KMS-11 (cell line): ENCODE measurements around the gene PSMF1.

ENCODE experiments used
- H2AFZ ChIP-seq: fragments of 200-600 bp; sonication (generic); 2 replicates; pipeline ENCODE4 v1.6.1; 2016; ENCODE audit warnings: antibody characterized with exemption, mixed run types, low read depth
- H3K27ac ChIP-seq: fragments of 200-600 bp; sonication (generic); 2 replicates; pipeline ENCODE4 v1.6.1; 2016; ENCODE audit warnings: mild to moderate bottlenecking, mixed run types
- H3K27me3 ChIP-seq: fragments of 200-600 bp; sonication (generic); 2 replicates; pipeline ENCODE4 v1.6.1; 2017; ENCODE audit warnings: mild to moderate bottlenecking, low read depth, mixed run types, moderate library complexity; ENCODE audit not compliant: insufficient read depth
- H3K36me3 ChIP-seq: fragments of 200-600 bp; sonication (generic); 2 replicates; pipeline ENCODE4 v1.6.1; 2017; ENCODE audit warnings: mild to moderate bottlenecking, mixed run types; ENCODE audit not compliant: insufficient read depth
- H3K4me1 ChIP-seq: fragments of 200-600 bp; sonication (generic); 2 replicates; pipeline ENCODE4 v1.6.1; 2016; ENCODE audit warnings: mild to moderate bottlenecking, low read depth, mixed run types; ENCODE audit not compliant: poor library complexity, severe bottlenecking
- H3K4me2 ChIP-seq: fragments of 200-600 bp; sonication (generic); 2 replicates; pipeline ENCODE4 v1.7.0; 2016; ENCODE audit warnings: mild to moderate bottlenecking, mixed run types
- H3K4me3 ChIP-seq: fragments of 200-600 bp; sonication (generic); IDR thresholded peaks from 2 replicates; pipeline ENCODE4 v1.6.1; 2017; ENCODE audit warnings: low read depth, low read length, mixed read lengths; ENCODE audit not compliant: insufficient read depth
- H3K79me2 ChIP-seq: fragments of 200-600 bp; sonication (generic); 2 replicates; pipeline ENCODE4 v1.6.1; 2016; ENCODE audit warnings: low read depth, mixed run types; ENCODE audit not compliant: insufficient read depth
- H3K9ac ChIP-seq: fragments of 200-600 bp; sonication (generic); 2 replicates; pipeline ENCODE4 v1.6.1; 2016; ENCODE audit warnings: mild to moderate bottlenecking, mixed run types
- H4K20me1 ChIP-seq: fragments of 200-600 bp; sonication (generic); 2 replicates; pipeline ENCODE4 v1.6.1; 2016; ENCODE audit warnings: mild to moderate bottlenecking, mixed run types; ENCODE audit not compliant: insufficient read depth
- TF ChIP-seq, protein P1 (sequence below): fragments of 200-600 bp; sonication (generic); conservative IDR thresholded peaks from 2 replicates; pipeline ENCODE4 v1.6.1; 2017; ENCODE audit warnings: low read depth, mild to moderate bottlenecking, antibody characterized with exemption, low read length, moderate library complexity, mixed read lengths

Gene PSMF1

DNA sequence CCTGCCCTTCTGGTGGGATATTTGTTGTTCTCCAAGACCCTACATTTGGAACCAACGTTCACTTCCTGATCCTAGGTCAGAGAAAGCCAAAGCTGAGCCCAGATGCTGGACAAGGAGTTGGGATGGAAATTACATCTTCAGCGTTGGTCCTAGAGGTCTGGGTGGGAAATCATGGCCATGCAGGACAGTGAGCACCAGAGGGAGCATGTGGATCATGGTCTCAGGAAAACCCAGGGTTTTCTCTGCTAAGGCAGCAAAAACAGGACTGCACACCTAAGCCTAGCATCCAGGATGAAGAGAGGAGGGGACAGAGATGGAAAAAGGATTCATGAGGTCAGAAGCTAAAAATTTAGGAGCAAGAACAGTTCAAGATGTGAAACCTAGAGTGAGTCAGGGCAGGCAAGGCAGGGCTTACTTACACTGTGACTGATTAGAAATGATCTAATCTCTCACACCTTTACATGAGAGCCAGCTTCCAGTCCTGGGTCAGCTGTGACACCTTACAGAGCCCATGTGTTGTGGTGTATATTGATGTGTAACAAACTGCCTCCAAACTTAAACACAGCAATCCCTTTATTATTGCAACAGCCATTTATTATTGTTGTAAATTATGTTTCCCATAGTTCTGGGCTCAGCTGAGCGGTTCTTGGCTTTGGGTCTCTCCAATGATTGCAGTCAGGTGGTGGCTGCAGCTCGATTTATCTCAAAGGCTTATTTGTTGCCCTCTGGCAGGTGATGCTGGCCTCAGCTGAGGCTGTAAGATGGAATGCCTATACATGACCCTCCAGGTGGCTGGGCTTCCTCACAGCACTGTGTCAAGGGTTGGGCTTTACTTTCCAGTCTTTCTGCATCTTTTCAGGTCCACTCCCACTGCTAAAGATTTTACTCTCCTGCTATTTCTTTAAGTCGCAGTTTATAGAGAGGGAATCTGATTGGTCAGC is 91.3 kb downstream of the PSMF1 start:
- Histone ChIP-seq H3K79me2 (no peaks in the 10 kb centered on the region), H3K27me3 (no peaks in the 10 kb centered on the region), H3K9ac (no peak overlapping the region), H2AFZ (no peak overlapping the region), H4K20me1 (no peaks in the 10 kb centered on the region), H3K4me3 (no peak overlapping the region), H3K27ac (no peak overlapping the region), H3K4me2 (no peak overlapping the region), H3K4me1 (peaks cover 7% of the 10 kb centered on the region), H3K36me3 (no peaks in the 10 kb centered on the region)
- TF ChIP-seq, protein P1, sequence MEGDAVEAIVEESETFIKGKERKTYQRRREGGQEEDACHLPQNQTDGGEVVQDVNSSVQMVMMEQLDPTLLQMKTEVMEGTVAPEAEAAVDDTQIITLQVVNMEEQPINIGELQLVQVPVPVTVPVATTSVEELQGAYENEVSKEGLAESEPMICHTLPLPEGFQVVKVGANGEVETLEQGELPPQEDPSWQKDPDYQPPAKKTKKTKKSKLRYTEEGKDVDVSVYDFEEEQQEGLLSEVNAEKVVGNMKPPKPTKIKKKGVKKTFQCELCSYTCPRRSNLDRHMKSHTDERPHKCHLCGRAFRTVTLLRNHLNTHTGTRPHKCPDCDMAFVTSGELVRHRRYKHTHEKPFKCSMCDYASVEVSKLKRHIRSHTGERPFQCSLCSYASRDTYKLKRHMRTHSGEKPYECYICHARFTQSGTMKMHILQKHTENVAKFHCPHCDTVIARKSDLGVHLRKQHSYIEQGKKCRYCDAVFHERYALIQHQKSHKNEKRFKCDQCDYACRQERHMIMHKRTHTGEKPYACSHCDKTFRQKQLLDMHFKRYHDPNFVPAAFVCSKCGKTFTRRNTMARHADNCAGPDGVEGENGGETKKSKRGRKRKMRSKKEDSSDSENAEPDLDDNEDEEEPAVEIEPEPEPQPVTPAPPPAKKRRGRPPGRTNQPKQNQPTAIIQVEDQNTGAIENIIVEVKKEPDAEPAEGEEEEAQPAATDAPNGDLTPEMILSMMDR, result 0 out of 2 replicates have a peak, but pooled peaks have one; percentile 18

DNA sequence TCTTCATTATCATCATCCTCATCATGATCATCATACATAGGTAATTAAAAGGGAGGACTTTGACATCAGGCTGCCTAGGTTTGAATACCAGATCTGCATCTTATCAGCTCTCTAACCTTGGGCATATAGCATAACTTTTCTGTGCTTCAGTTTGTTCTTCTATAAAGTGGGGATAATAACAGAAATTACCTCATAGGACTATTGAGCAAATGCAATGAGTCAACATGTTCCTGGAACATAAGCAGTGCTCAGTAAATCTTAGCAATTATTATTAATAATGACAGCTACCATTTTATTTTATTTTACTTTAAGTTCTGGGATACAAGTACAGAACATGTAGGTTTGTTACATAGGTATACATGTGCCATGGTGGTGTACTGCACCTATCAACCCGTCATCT is 92.1 kb downstream of the PSMF1 start:
- TF ChIP-seq, protein P1, result no peak
- Histone ChIP-seq H3K79me2 (no peaks in the 10 kb centered on the region), H2AFZ (no peak overlapping the region), H4K20me1 (no peaks in the 10 kb centered on the region), H3K9ac (no peak overlapping the region), H3K4me2 (no peak overlapping the region), H3K4me3 (no peak overlapping the region), H3K27ac (no peak overlapping the region), H3K36me3 (no peaks in the 10 kb centered on the region), H3K4me1 (peaks cover 7% of the 10 kb centered on the region), H3K27me3 (no peaks in the 10 kb centered on the region)

DNA sequence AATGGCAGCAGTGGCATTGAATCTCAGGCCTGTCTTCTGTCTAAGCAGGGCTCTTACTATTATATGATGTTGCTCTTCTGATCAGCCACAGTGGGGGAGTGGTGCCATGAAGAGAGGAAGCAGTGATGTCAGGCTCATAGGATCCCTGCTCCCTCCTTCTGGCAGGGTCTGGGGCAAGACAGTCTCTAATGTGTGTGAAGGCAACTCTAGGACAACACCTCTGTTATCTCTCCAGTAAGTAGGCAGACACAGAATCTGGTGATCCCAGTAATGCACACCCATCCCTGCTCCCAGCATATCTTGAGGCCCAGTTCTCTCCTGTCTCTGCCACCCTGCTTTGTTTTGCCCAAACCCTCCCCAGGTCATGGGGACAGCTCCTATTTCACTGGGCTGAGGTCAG is 93.6 kb downstream of the PSMF1 start:
- H3K4me2 ChIP-seq, result no peak overlapping the region
- H3K27ac ChIP-seq, result no peak overlapping the region
- TF ChIP-seq, protein P1, result no peak
- no peaks in the 10 kb centered on the region for H3K79me2 ChIP-seq
- H3K4me1 ChIP-seq, result peaks cover 7% of the 10 kb centered on the region
- no peaks in the 10 kb centered on the region for H4K20me1 ChIP-seq
- H3K4me3 ChIP-seq, result no peak overlapping the region
- H3K9ac ChIP-seq, result no peak overlapping the region
- H2AFZ ChIP-seq, result no peak overlapping the region
- H3K36me3 ChIP-seq, result no peaks in the 10 kb centered on the region
- no peaks in the 10 kb centered on the region for H3K27me3 ChIP-seq

DNA sequence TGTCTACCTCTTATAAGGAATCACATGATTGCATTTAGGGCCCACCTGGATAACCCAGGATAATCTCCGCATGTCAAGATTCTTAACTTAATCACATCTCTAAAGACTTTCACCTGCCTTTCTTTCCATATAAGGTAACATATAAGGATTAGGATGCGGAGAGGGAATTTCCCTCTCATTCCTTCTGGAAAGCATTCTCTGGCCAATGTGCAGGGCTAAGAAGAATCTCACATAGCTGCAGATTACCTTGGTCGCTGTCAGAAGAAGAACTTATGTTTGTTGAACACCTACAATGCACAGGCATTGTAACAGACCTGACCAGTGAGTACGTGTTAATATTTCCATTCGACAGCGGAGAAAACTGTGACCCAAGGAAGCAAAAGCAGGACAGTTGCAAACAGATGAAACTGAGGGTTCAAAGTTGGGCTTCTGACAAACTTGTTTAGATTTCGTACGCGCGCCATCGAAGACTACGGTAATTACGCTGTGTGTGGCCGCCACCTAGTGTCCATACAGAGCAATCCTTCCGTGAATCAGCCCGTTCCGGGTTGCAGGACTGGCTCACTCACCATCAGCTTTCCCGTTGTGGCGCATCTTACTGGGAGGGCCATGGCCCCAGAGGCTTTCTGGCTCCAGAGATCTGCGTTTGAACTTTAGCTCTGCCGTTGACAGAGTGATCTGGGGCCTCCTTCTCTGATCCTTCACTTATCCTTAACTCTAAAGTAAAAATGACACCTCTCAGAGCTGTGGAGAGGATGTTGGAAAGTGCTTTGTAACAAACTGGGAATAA is 94.4 kb downstream of the PSMF1 start:
- Histone ChIP-seq H3K36me3 (no peaks in the 10 kb centered on the region), H4K20me1 (no peaks in the 10 kb centered on the region), H3K27me3 (no peaks in the 10 kb centered on the region), H3K27ac (no peak overlapping the region), H3K79me2 (no peaks in the 10 kb centered on the region), H3K4me3 (no peak overlapping the region), H3K4me2 (no peak overlapping the region), H3K4me1 (peaks cover 7% of the 10 kb centered on the region), H2AFZ (peak overlapping the region; percentile 68), H3K9ac (no peak overlapping the region)
- TF ChIP-seq, protein P1, result peak; percentile 73
